ENCODE data around the gene SPTB.
A peak's percentile ranks its signal among the peaks of the same experiment; 100 is the strongest.

- TF ChIP-seq, protein P1, sequence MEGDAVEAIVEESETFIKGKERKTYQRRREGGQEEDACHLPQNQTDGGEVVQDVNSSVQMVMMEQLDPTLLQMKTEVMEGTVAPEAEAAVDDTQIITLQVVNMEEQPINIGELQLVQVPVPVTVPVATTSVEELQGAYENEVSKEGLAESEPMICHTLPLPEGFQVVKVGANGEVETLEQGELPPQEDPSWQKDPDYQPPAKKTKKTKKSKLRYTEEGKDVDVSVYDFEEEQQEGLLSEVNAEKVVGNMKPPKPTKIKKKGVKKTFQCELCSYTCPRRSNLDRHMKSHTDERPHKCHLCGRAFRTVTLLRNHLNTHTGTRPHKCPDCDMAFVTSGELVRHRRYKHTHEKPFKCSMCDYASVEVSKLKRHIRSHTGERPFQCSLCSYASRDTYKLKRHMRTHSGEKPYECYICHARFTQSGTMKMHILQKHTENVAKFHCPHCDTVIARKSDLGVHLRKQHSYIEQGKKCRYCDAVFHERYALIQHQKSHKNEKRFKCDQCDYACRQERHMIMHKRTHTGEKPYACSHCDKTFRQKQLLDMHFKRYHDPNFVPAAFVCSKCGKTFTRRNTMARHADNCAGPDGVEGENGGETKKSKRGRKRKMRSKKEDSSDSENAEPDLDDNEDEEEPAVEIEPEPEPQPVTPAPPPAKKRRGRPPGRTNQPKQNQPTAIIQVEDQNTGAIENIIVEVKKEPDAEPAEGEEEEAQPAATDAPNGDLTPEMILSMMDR (IDR thresholded peaks at IDR 0.05; ENCODE audit: insufficient read depth, low read length, poor library complexity, severe bottlenecking), result peak; percentile 72
- TF ChIP-seq EZH2phosphoT487 (conservative IDR thresholded peaks at IDR 0.05; ENCODE audit: low read length), result no peak
Observed at GRCh38 chr14:64800000-64800399, 79.7 kb downstream of the SPTB start.

Data from SU-DHL-6 (cell line).